C4-2B (cell line): Measurements from ENCODE around the gene KMT2B.

Experiments
- H3K27ac ChIP-seq: fragments of 450-650 bp; 2 replicates; pipeline ENCODE4 v1.5.1; 2017
- CTCF ChIP-seq: fragments of 450-650 bp; conservative IDR thresholded peaks from 2 replicates; pipeline ENCODE4 v1.5.1; 2017; ENCODE audit warnings: mild to moderate bottlenecking
- ZFX ChIP-seq: fragments of 450-650 bp; IDR thresholded peaks from 2 replicates; pipeline ENCODE4 v1.6.1; 2017

Gene KMT2B

GRCh38 chr19:35776102-35776788, 58.4 kb downstream of the KMT2B start:
- TF ChIP-seq ZFX: no peak
- TF ChIP-seq CTCF: no peak
- peak overlapping the region; percentile 84 for H3K27ac ChIP-seq

- TF ChIP-seq ZFX: no peak
- TF ChIP-seq CTCF: no peak
- no peak overlapping the region for H3K27ac ChIP-seq
Observed at GRCh38 chr19:35777086-35777841, 59.5 kb downstream of the KMT2B start.

GRCh38 chr19:35777961-35778360, 60.2 kb downstream of the KMT2B start:
- no peak for TF ChIP-seq ZFX
- no peak for TF ChIP-seq CTCF
- H3K27ac ChIP-seq: no peak overlapping the region

GRCh38 chr19:35779033-35779432, 61.2 kb downstream of the KMT2B start:
- no peak overlapping the region for H3K27ac ChIP-seq
- TF ChIP-seq CTCF: no peak
- TF ChIP-seq ZFX: no peak

- TF ChIP-seq ZFX (no peak), CTCF (no peak)
- H3K27ac ChIP-seq: no peak overlapping the region
Observed at GRCh38 chr19:35780058-35780457, 62.3 kb downstream of the KMT2B start.

GRCh38 chr19:35780717-35781116, 62.9 kb downstream of the KMT2B start:
- TF ChIP-seq ZFX: no peak
- no peak overlapping the region for H3K27ac ChIP-seq

- TF ChIP-seq CTCF (no peak), ZFX (no peak)
Observed at GRCh38 chr19:35781650-35782049, 63.8 kb downstream of the KMT2B start.

GRCh38 chr19:35782589-35782988, 64.8 kb downstream of the KMT2B start:
- TF ChIP-seq ZFX (no peak), CTCF (no peak)
- H3K27ac ChIP-seq: no peak overlapping the region

More at GRCh38 chr19:35781650-35782049, 63.8 kb downstream of the KMT2B start:
- H3K27ac ChIP-seq: no peak overlapping the region
